Neuronal stem cell (in vitro differentiated cells): Measurements from ENCODE around the gene GABRB1.

Source experiments
- DNase-seq: peaks from one replicate; pipeline ENCODE4 v3.0.0-alpha.2; 2013; ENCODE audit warnings: low spot score
- H2AFZ ChIP-seq: one replicate; pipeline ENCODE4 v1.6.1; 2013; ENCODE audit warnings: mild to moderate bottlenecking, low read length, inconsistent platforms
- H2AK5ac ChIP-seq: 2 replicates; pipeline ENCODE4 v1.6.1; 2013; ENCODE audit warnings: low read depth, mild to moderate bottlenecking, inconsistent platforms, low read length, moderate library complexity, mixed read lengths
- H2BK120ac ChIP-seq: 2 replicates; pipeline ENCODE4 v1.6.1; 2013; ENCODE audit warnings: low read depth, mild to moderate bottlenecking, inconsistent platforms, low read length, moderate library complexity, mixed read lengths
- H2BK12ac ChIP-seq: one replicate; pipeline ENCODE4 v1.6.1; 2013; ENCODE audit warnings: low read length, inconsistent platforms
- H2BK15ac ChIP-seq: 2 replicates; pipeline ENCODE4 v1.6.1; 2013; ENCODE audit warnings: mild to moderate bottlenecking, low read length, inconsistent platforms, mixed read lengths
- H2BK5ac ChIP-seq: one replicate; pipeline ENCODE4 v1.6.1; 2013; ENCODE audit warnings: inconsistent platforms, mild to moderate bottlenecking, low read length, moderate library complexity
- H3K14ac ChIP-seq: one replicate; pipeline ENCODE4 v1.6.1; 2013; ENCODE audit warnings: low read length, inconsistent platforms
- H3K18ac ChIP-seq: 2 replicates; pipeline ENCODE4 v1.6.1; 2013; ENCODE audit warnings: low read length, inconsistent platforms
- H3K23ac ChIP-seq: 2 replicates; pipeline ENCODE4 v1.6.1; 2013; ENCODE audit warnings: low read depth, mild to moderate bottlenecking, mixed read lengths, low read length, inconsistent platforms; ENCODE audit not compliant: poor library complexity
- H3K27ac ChIP-seq: replicated peaks from 3 replicates; pipeline ENCODE4 v1.5.1; 2013; ENCODE audit warnings: low read length, inconsistent platforms
- H3K27me3 ChIP-seq, 3 experiments: 2 replicates each; pipeline ENCODE4 v1.6.1; 2013; ENCODE audit warnings: low read length in 3 of 3, mild to moderate bottlenecking in 2 of 3, inconsistent platforms in 1 of 3, low read depth in 1 of 3, mixed read lengths in 1 of 3, moderate library complexity in 1 of 3; ENCODE audit not compliant: control insufficient read depth in 3 of 3, insufficient read depth in 3 of 3
- H3K36me3 ChIP-seq, 2 donors: replicated peaks in 1 of 2; 2 replicates each; pipeline ENCODE4 v1.6.1; 2013; ENCODE audit warnings: low read length in 2 of 2; ENCODE audit not compliant: control insufficient read depth in 2 of 2, insufficient read depth in 2 of 2
- H3K4ac ChIP-seq: 2 replicates; pipeline ENCODE4 v1.6.1; 2013; ENCODE audit warnings: inconsistent platforms, mild to moderate bottlenecking, low read length, moderate library complexity
- H3K4me1 ChIP-seq, 2 donors: 1 replicate in 1 of 2; 2 replicates in 1 of 2; pipeline ENCODE4 v1.6.1; 2013; ENCODE audit warnings: low read length in 2 of 2, low read depth in 1 of 2; ENCODE audit not compliant: control insufficient read depth in 2 of 2, insufficient read depth in 1 of 2
- H3K4me2 ChIP-seq: one replicate; pipeline ENCODE4 v1.6.1; 2013; ENCODE audit warnings: mild to moderate bottlenecking, low read length, inconsistent platforms; ENCODE audit not compliant: insufficient read depth, poor library complexity, severe bottlenecking
- H3K4me3 ChIP-seq, 2 donors: 2 replicates each; pipeline ENCODE4 v1.5.1; 2013; ENCODE audit warnings: low read length in 2 of 2, mild to moderate bottlenecking in 2 of 2, inconsistent platforms in 1 of 2, moderate library complexity in 1 of 2
- H3K79me1 ChIP-seq: one replicate; pipeline ENCODE4 v1.6.1; 2013; ENCODE audit warnings: low read depth, mild to moderate bottlenecking, inconsistent platforms, low read length, moderate library complexity
- H3K9ac ChIP-seq: one replicate; pipeline ENCODE4 v1.6.1; 2013; ENCODE audit warnings: mild to moderate bottlenecking, low read depth, low read length, inconsistent platforms; ENCODE audit not compliant: poor library complexity
- H3K9me3 ChIP-seq, 2 donors: replicated peaks in 1 of 2; 2 replicates each; pipeline versions ENCODE3 to v1.6.1; 2013; ENCODE audit warnings: low read length in 2 of 2, mild to moderate bottlenecking in 2 of 2, inconsistent platforms in 1 of 2, low read depth in 1 of 2, mixed read lengths in 1 of 2, moderate library complexity in 1 of 2; ENCODE audit not compliant: control insufficient read depth in 2 of 2, insufficient read depth in 1 of 2
- H4K8ac ChIP-seq: one replicate; pipeline ENCODE4 v1.6.1; 2013; ENCODE audit warnings: low read depth, mild to moderate bottlenecking, inconsistent platforms, low read length, moderate library complexity
- H4K91ac ChIP-seq: one replicate; pipeline ENCODE4 v1.6.1; 2013; ENCODE audit warnings: low read length, low read depth, mild to moderate bottlenecking, inconsistent platforms; ENCODE audit not compliant: poor library complexity
- WGBS, 2 donors: extraction: QIAGEN DNeasy Blood & Tissue Kit; methylation state at CpG; one replicate each; pipeline ENCODE4 v1.1.7; 2013; ENCODE audit warnings: missing lambda C conversion rate in 2 of 2, mixed read lengths in 1 of 2; ENCODE audit not compliant: insufficient read length in 2 of 2, insufficient replicate concordance in 1 of 2; ENCODE audit errors: extremely low coverage in 2 of 2; 5-methylcytosine and 5-hydroxymethylcytosine counted together

GABRB1 gene

GRCh38 chr4:47195706-47196105 lies 164.3 kb downstream of the GABRB1 start:
- no peak overlapping the region for H3K4me3 ChIP-seq
- no peak for DNase-seq
- no peak overlapping the region for H3K18ac ChIP-seq

GRCh38 chr4:47198791-47199190 lies 167.4 kb downstream of the GABRB1 start:
- Histone ChIP-seq H3K4ac (no peak overlapping the region), H3K27me3 (no peaks in the 10 kb centered on the region), H2BK5ac (no peak overlapping the region), H2AK5ac (no peak overlapping the region), H3K9ac (no peak overlapping the region), H4K91ac (no peak overlapping the region), H2BK15ac (no peak overlapping the region), H3K4me2 (no peak overlapping the region), H4K8ac (no peak overlapping the region), H3K27ac (no peak overlapping the region), H3K79me1 (no peaks in the 10 kb centered on the region), H3K36me3 (no peaks in the 10 kb centered on the region), H3K18ac (no peak overlapping the region), H3K23ac (no peak overlapping the region), H3K4me1 (no peaks in the 10 kb centered on the region), H2BK120ac (no peak overlapping the region), H2AFZ (no peak overlapping the region), H2BK12ac (no peak overlapping the region), H3K14ac (no peak overlapping the region), H3K4me3 (no peak overlapping the region), H3K9me3 (no peaks in the 10 kb centered on the region)
- no peak for DNase-seq
- no CpG with 5 or more reads among the region's 5 CpGs for WGBS, 2 donors

More at GRCh38 chr4:47195706-47196105, 164.3 kb downstream of the GABRB1 start:
- no peak overlapping the region for H2BK12ac ChIP-seq
- H3K9me3 ChIP-seq = no peaks in the 10 kb centered on the region
- no peak overlapping the region for H3K4ac ChIP-seq
- no peak overlapping the region for H4K8ac ChIP-seq
- no peaks in the 10 kb centered on the region for H3K79me1 ChIP-seq
- no peak overlapping the region for H3K9ac ChIP-seq
- no peak overlapping the region for H2BK15ac ChIP-seq
- no peaks in the 10 kb centered on the region for H3K36me3 ChIP-seq
- H2AFZ ChIP-seq = no peak overlapping the region
- H3K4me2 ChIP-seq = no peak overlapping the region
- H3K14ac ChIP-seq = no peak overlapping the region
- no peak overlapping the region for H3K27ac ChIP-seq
- no peak overlapping the region for H2BK120ac ChIP-seq
- no peaks in the 10 kb centered on the region for H3K27me3 ChIP-seq
- no peak overlapping the region for H4K91ac ChIP-seq
- H2AK5ac ChIP-seq = no peak overlapping the region
- H3K23ac ChIP-seq = no peak overlapping the region
- no peaks in the 10 kb centered on the region for H3K4me1 ChIP-seq
- H2BK5ac ChIP-seq = no peak overlapping the region

- H2BK15ac ChIP-seq = no peak overlapping the region
- no peak overlapping the region for H3K23ac ChIP-seq
- no CpG with 5 or more reads among the region's 2 CpGs for WGBS, 2 donors
- no peaks in the 10 kb centered on the region for H3K79me1 ChIP-seq
- H3K9me3 ChIP-seq = no peaks in the 10 kb centered on the region
- no peak overlapping the region for H3K4ac ChIP-seq
- no peaks in the 10 kb centered on the region for H3K27me3 ChIP-seq
- H3K36me3 ChIP-seq = no peaks in the 10 kb centered on the region
- H3K4me1 ChIP-seq = no peaks in the 10 kb centered on the region
- no peak overlapping the region for H3K18ac ChIP-seq
- no peak overlapping the region for H3K4me2 ChIP-seq
- H3K14ac ChIP-seq = no peak overlapping the region
- DNase-seq = no peak
- no peak overlapping the region for H3K9ac ChIP-seq
- no peak overlapping the region for H3K27ac ChIP-seq
- H2AK5ac ChIP-seq = no peak overlapping the region
- no peak overlapping the region for H2AFZ ChIP-seq
- H2BK5ac ChIP-seq = no peak overlapping the region
- H2BK120ac ChIP-seq = no peak overlapping the region
- no peak overlapping the region for H4K8ac ChIP-seq
- H3K4me3 ChIP-seq = no peak overlapping the region
- H2BK12ac ChIP-seq = no peak overlapping the region
- H4K91ac ChIP-seq = no peak overlapping the region
These were observed 172.2 kb downstream of the GABRB1 start for GRCh38 chr4:47203593-47203992.

- H3K79me1 ChIP-seq = no peaks in the 10 kb centered on the region
These were observed 176.2 kb downstream of the GABRB1 start for GRCh38 chr4:47207555-47207954.

More at GRCh38 chr4:47207555-47207954, 176.2 kb downstream of the GABRB1 start:
- no peak overlapping the region for H2BK12ac ChIP-seq
- no peak overlapping the region for H4K8ac ChIP-seq
- H3K4me1 ChIP-seq = no peaks in the 10 kb centered on the region
- no peak overlapping the region for H2BK120ac ChIP-seq
- H3K27ac ChIP-seq = no peak overlapping the region
- H3K9ac ChIP-seq = no peak overlapping the region
- H3K4me3 ChIP-seq = no peak overlapping the region
- no peak overlapping the region for H2BK5ac ChIP-seq
- H2BK15ac ChIP-seq = no peak overlapping the region
- no peak overlapping the region for H2AFZ ChIP-seq
- H3K23ac ChIP-seq = no peak overlapping the region
- DNase-seq = no peak
- no peak overlapping the region for H4K91ac ChIP-seq
- no peaks in the 10 kb centered on the region for H3K27me3 ChIP-seq
- no peak overlapping the region for H2AK5ac ChIP-seq
- H3K18ac ChIP-seq = no peak overlapping the region
- H3K36me3 ChIP-seq = no peaks in the 10 kb centered on the region
- no peak overlapping the region for H3K4me2 ChIP-seq
- no peak overlapping the region for H3K4ac ChIP-seq
- no CpG with 5 or more reads among the region's 1 CpG for WGBS, 2 donors
- no peaks in the 10 kb centered on the region for H3K9me3 ChIP-seq
- no peak overlapping the region for H3K14ac ChIP-seq
